ENCODE measurements around the gene KCNJ3.

KCNJ3 gene

GRCh38 chr2:154704991-154705390, 6.5 kb downstream of the KCNJ3 start:
- H3K4me3 ChIP-seq (replicated peaks in 1 of 2; ENCODE audit: low read depth in 2 of 2, low read length in 2 of 2): no peak overlapping the region
- no peak for TF ChIP-seq CTCF (IDR thresholded peaks at IDR 0.05; ENCODE audit: low read depth, low read length)
- DNase-seq (ENCODE audit: low read depth in 2 of 2): no peak

GRCh38 chr2:154706660-154707059, 8.2 kb downstream of the KCNJ3 start:
- no peak for TF ChIP-seq CTCF (IDR thresholded peaks at IDR 0.05; ENCODE audit: low read depth, low read length)
- DNase-seq (ENCODE audit: low read depth in 2 of 2): no peak
- no peak overlapping the region for H3K4me3 ChIP-seq (replicated peaks in 1 of 2; ENCODE audit: low read depth in 2 of 2, low read length in 2 of 2)

- TF ChIP-seq CTCF (IDR thresholded peaks at IDR 0.05; ENCODE audit: low read depth, low read length): no peak
- H3K4me3 ChIP-seq (replicated peaks in 1 of 2; ENCODE audit: low read depth in 2 of 2, low read length in 2 of 2): no peak overlapping the region
- no peak for DNase-seq (ENCODE audit: low read depth in 2 of 2)
Measured at GRCh38 chr2:154707994-154708575, 9.6 kb downstream of the KCNJ3 start.

GRCh38 chr2:154709215-154709614, 10.7 kb downstream of the KCNJ3 start:
- TF ChIP-seq CTCF (IDR thresholded peaks at IDR 0.05; ENCODE audit: low read depth, low read length): no peak
- no peak for DNase-seq (ENCODE audit: low read depth in 2 of 2)
- H3K4me3 ChIP-seq (replicated peaks in 1 of 2; ENCODE audit: low read depth in 2 of 2, low read length in 2 of 2): no peak overlapping the region

GRCh38 chr2:154710078-154710477, 11.6 kb downstream of the KCNJ3 start:
- TF ChIP-seq CTCF (IDR thresholded peaks at IDR 0.05; ENCODE audit: low read depth, low read length): no peak
- no peak for DNase-seq (ENCODE audit: low read depth in 2 of 2)
- no peak overlapping the region for H3K4me3 ChIP-seq (replicated peaks in 1 of 2; ENCODE audit: low read depth in 2 of 2, low read length in 2 of 2)

- no peak overlapping the region for H3K4me3 ChIP-seq (replicated peaks in 1 of 2; ENCODE audit: low read depth in 2 of 2, low read length in 2 of 2)
- no peak for DNase-seq (ENCODE audit: low read depth in 2 of 2)
- TF ChIP-seq CTCF (IDR thresholded peaks at IDR 0.05; ENCODE audit: low read depth, low read length): no peak
Measured at GRCh38 chr2:154710685-154711084, 12.2 kb downstream of the KCNJ3 start.

GRCh38 chr2:154713675-154714074, 15.2 kb downstream of the KCNJ3 start:
- DNase-seq (ENCODE audit: low read depth in 2 of 2): no peak
- TF ChIP-seq CTCF (IDR thresholded peaks at IDR 0.05; ENCODE audit: low read depth, low read length): no peak
- no peak overlapping the region for H3K4me3 ChIP-seq (replicated peaks in 1 of 2; ENCODE audit: low read depth in 2 of 2, low read length in 2 of 2)

Data from cardiac fibroblast (primary cell).